GM19099 (cell line): Measurements from ENCODE around the gene ABI1.

Experiments used
- POLR2A ChIP-seq: IDR thresholded peaks from 3 replicates; pipeline ENCODE4 v1.6.1; 2011; ENCODE audit warnings: low read depth; ENCODE audit not compliant: insufficient read length; ENCODE audit errors: extremely low read depth

Gene ABI1

GRCh38 chr10:26799342-26799741, 61.4 kb downstream of the ABI1 start:
- no peak for TF ChIP-seq POLR2A

GRCh38 chr10:26798298-26798697, 62.5 kb downstream of the ABI1 start:
- TF ChIP-seq POLR2A: no peak

GRCh38 chr10:26797340-26797739, 63.4 kb downstream of the ABI1 start:
- TF ChIP-seq POLR2A: no peak

GRCh38 chr10:26792758-26793495, 67.8 kb downstream of the ABI1 start:
- TF ChIP-seq POLR2A: no peak

- TF ChIP-seq POLR2A: no peak
Observed at GRCh38 chr10:26790221-26790995, 70.3 kb downstream of the ABI1 start.

GRCh38 chr10:26787362-26787761, 73.4 kb downstream of the ABI1 start:
- TF ChIP-seq POLR2A: no peak

- TF ChIP-seq POLR2A: no peak
Observed at GRCh38 chr10:26781797-26782196, 79.0 kb downstream of the ABI1 start.

GRCh38 chr10:26780793-26781601, 79.8 kb downstream of the ABI1 start:
- TF ChIP-seq POLR2A: no peak

GRCh38 chr10:26780106-26780792, 80.5 kb downstream of the ABI1 start:
- no peak for TF ChIP-seq POLR2A

- no peak for TF ChIP-seq POLR2A
Observed at GRCh38 chr10:26779176-26779860, 81.4 kb downstream of the ABI1 start.

- no peak for TF ChIP-seq POLR2A
Observed at GRCh38 chr10:26777686-26778085, 83.1 kb downstream of the ABI1 start.

- no peak for TF ChIP-seq POLR2A
Observed at GRCh38 chr10:26776258-26776657, 84.5 kb downstream of the ABI1 start.

GRCh38 chr10:26773633-26774032, 87.1 kb downstream of the ABI1 start:
- no peak for TF ChIP-seq POLR2A

- no peak for TF ChIP-seq POLR2A
Observed at GRCh38 chr10:26770069-26770468, 90.7 kb downstream of the ABI1 start.

- no peak for TF ChIP-seq POLR2A
Observed at GRCh38 chr10:26765549-26765948, 95.2 kb downstream of the ABI1 start.

GRCh38 chr10:26759008-26759407, 101.8 kb downstream of the ABI1 start:
- no peak for TF ChIP-seq POLR2A
